ENCODE results near the gene F10. TPM values are rescaled to one million over a fixed set of nuclear protein-coding genes. Genes with fewer than 3 reads are reported as not detected.
"Not testable (repeated sequence)": the region's sequence is repeated elsewhere in the genome, so short reads cannot be mapped to it uniquely, and the experiment has no call there.

Gene F10
- total RNA-seq, 2 donors from 2014 or later, result not detected

DNA sequence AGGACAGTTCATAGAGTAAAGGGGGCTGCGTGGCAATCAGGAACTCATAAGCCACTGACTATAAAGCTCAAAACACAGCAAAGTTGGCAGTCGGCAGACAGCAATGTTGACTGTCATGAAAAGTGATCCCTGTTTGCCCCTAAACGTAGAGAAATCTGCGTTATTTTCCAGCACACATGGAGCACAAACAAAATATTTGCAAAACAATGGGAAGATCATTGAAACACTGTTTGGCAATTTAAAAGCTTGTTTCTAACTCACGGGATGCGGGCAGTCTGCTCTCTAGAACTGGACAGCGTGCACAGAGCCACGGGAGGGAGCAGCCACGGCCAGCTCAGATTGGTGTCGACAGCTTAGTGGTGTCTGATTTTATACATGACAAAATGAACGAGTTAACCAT, 23.5 kb upstream of the F10 start:
- Mint-ChIP-seq H3K36me3 (ENCODE audit: insufficient read depth in 2 of 2) (no peaks in the 10 kb centered on the region), H3K27me3 (ENCODE audit: low read depth) (no peaks in the 10 kb centered on the region), H3K4me1 (ENCODE audit: low read depth) (no peaks in the 10 kb centered on the region), H3K4me3 (no peak overlapping the region), H3K27ac (no peak overlapping the region), H3K9me3 (no peaks in the 10 kb centered on the region)
- no peak for DNase-seq
- ATAC-seq (replicated peaks in 1 of 2), result no peak

DNA sequence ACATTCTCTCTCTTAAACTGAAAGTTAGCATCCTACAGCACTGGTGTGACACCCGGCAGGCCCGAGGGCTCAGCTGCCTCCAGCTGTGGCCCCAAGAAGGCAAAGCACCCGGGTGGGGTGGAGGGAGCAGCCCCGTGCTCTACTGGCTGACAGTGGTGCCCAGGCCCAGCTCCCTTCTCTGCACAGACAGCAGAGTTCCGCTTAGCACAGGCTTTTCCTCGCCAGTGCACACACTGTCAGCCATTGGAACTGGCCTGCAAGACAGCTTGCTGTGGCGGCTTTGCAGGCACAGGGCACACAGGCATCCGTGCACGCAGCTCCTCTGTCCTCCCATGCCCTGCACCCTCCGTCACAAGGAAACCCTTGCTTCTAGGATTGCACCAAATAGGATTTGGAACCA, 20.3 kb upstream of the F10 start:
- not testable (repeated sequence) for DNase-seq; H3K4me1 Mint-ChIP-seq (ENCODE audit: low read depth); ATAC-seq (replicated peaks in 1 of 2); H3K27ac Mint-ChIP-seq; H3K36me3 Mint-ChIP-seq (ENCODE audit: insufficient read depth in 2 of 2); H3K9me3 Mint-ChIP-seq; H3K4me3 Mint-ChIP-seq; H3K27me3 Mint-ChIP-seq (ENCODE audit: low read depth)

GRCh38 chr13:113102727-113103126, 19.9 kb upstream of the F10 start:
- Mint-ChIP-seq H3K4me3 (no peak overlapping the region), H3K36me3 (ENCODE audit: insufficient read depth in 2 of 2) (peaks cover 0 to 2% of the 10 kb centered on the region in 2 donors), H3K4me1 (ENCODE audit: low read depth) (no peaks in the 10 kb centered on the region), H3K9me3 (no peaks in the 10 kb centered on the region), H3K27ac (no peak overlapping the region), H3K27me3 (ENCODE audit: low read depth) (no peaks in the 10 kb centered on the region)
- no peak for DNase-seq
- no peak for ATAC-seq (replicated peaks in 1 of 2)

- no peak for DNase-seq
- peaks cover 0 to 2% of the 10 kb centered on the region in 2 donors for H3K36me3 Mint-ChIP-seq (ENCODE audit: insufficient read depth in 2 of 2)
- no peak overlapping the region for H3K27ac Mint-ChIP-seq
- no peaks in the 10 kb centered on the region for H3K27me3 Mint-ChIP-seq (ENCODE audit: low read depth)
- no peaks in the 10 kb centered on the region for H3K9me3 Mint-ChIP-seq
- no peaks in the 10 kb centered on the region for H3K4me1 Mint-ChIP-seq (ENCODE audit: low read depth)
- no peak overlapping the region for H3K4me3 Mint-ChIP-seq
- ATAC-seq (replicated peaks in 1 of 2), result no peak
Measured at GRCh38 chr13:113103646-113104045, 19.0 kb upstream of the F10 start.

DNA sequence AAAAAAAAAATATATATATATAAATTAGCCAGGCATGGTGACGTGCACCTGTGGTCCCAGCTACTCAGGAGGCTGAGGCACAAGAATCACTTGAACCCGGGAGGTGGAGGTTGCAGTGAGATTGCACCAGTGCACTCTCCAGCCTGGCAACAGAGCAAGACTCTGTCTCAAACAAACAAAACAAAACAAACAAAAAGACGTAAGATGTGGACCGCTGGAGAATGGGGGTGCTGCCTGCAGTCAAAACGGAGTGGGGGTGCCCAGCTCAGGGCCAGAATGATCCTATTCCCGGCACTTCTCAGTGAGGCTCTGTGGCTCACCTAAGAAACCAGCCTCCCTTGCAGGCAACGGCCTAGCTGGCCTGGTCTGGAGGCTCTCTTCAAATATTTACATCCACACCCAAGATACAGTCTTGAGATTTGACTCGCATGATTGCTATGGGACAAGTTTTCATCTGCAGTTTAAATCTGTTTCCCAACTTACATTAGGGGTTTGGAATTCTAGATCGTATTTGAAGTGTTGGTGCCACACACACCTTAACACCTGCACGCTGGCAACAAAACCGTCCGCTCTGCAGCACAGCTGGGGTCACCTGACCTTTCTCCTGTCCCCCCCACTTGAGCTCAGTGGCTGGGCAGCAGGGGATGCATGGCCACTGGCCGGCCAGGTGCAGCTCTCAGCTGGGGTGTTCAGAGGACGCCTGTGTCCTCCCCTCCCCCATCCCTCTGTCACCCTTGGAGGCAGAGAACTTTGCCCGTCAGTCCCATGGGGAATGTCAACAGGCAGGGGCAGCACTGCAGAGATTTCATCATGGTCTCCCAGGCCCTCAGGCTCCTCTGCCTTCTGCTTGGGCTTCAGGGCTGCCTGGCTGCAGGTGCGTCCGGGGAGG, 17.3 kb upstream of the F10 start, which contains the start of gene F7:
TSS of gene F7 (plus strand) at position 760 of the 889 bp plus-strand sequence. CDS start at position 811, 51 bp downstream.
- Mint-ChIP-seq H3K4me3 (no peak within 1 kb of the TSS), H3K36me3 (ENCODE audit: insufficient read depth in 2 of 2) (peaks cover 0 to 4% of the 10 kb centered on the region in 2 donors), H3K4me1 (ENCODE audit: low read depth) (no peaks in the 10 kb centered on the region), H3K27ac (no peak within 1 kb of the TSS), H3K9me3 (no peaks in the 10 kb centered on the region), H3K27me3 (ENCODE audit: low read depth) (no peaks in the 10 kb centered on the region)
- DNase-seq (no peak), ATAC-seq (replicated peaks in 1 of 2) (no peak)

DNA sequence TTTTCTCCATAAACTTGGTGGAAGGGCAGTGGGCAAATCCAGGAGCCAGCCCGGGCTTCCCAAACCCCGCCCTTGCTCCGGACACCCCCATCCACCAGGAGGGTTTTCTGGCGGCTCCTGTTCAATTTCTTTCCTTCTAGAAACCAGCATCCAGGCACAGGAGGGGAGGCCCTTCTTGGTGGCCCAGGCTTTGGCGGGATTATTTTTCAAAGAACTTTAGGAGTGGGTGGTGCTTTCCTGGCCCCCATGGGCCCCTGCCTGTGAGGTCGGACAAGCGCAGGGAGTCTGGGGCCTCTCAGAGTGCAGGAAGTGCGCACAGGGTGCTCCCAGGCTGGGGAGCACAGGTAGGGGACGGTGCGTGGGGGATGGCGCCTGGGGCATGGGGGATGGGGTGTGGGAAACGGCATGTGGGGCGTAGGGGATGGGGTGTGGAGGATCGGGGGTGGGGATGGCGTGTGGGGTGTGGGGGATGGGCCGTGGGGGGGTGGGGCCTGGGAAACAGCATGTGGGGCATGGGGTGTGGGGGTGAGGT, 16.6 kb upstream of the F10 start:
- DNase-seq (no peak), ATAC-seq (replicated peaks in 1 of 2) (no peak)
- no peaks in the 10 kb centered on the region for H3K4me1 Mint-ChIP-seq (ENCODE audit: low read depth)
- H3K27ac Mint-ChIP-seq, result no peak overlapping the region
- no peaks in the 10 kb centered on the region for H3K9me3 Mint-ChIP-seq
- peaks cover 0 to 4% of the 10 kb centered on the region in 2 donors for H3K36me3 Mint-ChIP-seq (ENCODE audit: insufficient read depth in 2 of 2)
- no peak overlapping the region for H3K4me3 Mint-ChIP-seq
- H3K27me3 Mint-ChIP-seq (ENCODE audit: low read depth), result no peaks in the 10 kb centered on the region

GRCh38 chr13:113106711-113107351, 15.8 kb upstream of the F10 start:
- H3K4me1 Mint-ChIP-seq (ENCODE audit: low read depth), result no peaks in the 10 kb centered on the region
- DNase-seq (no peak), ATAC-seq (replicated peaks in 1 of 2) (peak; percentile 9 to 25)
- H3K4me3 Mint-ChIP-seq, result no peak overlapping the region
- no peaks in the 10 kb centered on the region for H3K27me3 Mint-ChIP-seq (ENCODE audit: low read depth)
- no peaks in the 10 kb centered on the region for H3K9me3 Mint-ChIP-seq
- peaks cover 0 to 4% of the 10 kb centered on the region in 2 donors for H3K36me3 Mint-ChIP-seq (ENCODE audit: insufficient read depth in 2 of 2)
- H3K27ac Mint-ChIP-seq, result peak overlapping the region; percentile 85

DNA sequence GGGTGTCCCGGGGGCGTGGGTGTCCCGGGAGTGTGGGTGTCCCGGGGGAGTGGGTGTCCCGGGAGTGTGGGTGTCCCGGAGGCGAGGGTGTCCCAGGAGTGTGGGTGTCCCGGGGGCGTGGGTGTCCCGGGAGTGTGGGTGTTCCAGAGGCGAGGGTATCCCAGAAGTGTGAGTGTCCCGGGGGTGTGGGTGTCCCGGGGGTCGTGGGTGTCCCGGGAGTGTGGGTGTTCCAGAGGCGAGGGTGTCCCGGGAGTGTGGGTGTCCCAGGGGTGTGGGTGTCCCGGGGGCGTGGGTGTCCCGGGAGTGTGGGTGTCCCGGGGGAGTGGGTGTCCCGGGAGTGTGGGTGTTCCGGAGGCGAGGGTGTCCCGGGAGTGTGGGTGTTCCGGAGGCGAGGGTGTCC, 14.1 kb upstream of the F10 start:
- ATAC-seq (replicated peaks in 1 of 2); H3K27me3 Mint-ChIP-seq (ENCODE audit: low read depth); H3K27ac Mint-ChIP-seq; DNase-seq; H3K4me1 Mint-ChIP-seq (ENCODE audit: low read depth); H3K36me3 Mint-ChIP-seq (ENCODE audit: insufficient read depth in 2 of 2); H3K4me3 Mint-ChIP-seq; H3K9me3 Mint-ChIP-seq: not testable (repeated sequence)

DNA sequence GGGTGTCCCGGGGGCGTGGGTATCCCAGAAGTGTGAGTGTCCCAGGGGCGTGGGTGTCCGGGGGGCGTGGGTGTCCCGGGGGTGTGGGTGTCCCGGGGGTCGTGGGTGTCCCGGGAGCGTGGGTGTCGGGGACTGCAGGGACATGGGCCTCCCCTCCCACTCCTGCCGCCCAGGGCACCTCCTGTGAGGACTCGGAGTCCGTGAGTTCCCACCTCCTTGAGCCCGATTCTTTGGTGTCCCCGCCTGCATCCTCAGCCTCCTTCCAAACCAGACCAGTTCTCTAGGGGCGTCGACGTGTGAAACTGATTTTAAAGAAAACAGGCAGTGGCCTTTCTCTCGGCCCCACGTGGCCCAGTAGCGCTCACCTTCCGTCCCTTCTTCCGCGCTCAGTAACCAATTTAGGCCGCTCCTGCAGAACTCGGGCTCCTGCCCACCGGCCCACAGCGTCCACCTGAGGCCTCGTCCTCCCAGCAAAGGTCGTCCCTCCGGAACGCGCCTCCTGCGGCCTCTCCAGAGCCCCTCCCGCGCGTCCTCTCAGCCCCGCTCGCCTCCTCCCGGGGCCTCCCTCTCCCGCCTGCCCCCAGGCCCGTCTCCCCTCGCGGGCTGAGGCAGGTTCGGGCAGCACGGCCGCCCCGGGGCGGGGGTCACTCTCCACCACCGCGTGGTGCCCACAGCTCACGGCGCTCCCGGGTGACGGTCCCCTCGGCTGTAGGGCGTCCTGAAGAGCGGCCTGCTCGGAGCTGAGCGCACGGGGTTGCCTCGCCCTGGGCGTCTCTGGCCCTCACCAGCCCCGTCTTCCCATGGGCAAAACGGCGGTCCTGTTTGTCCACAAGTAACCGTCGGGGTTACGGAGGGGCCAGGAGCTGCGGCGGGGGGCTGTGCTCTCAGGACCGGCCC, 13.2 kb upstream of the F10 start:
- Mint-ChIP-seq H3K27me3 (ENCODE audit: low read depth) (no peaks in the 10 kb centered on the region), H3K27ac (no peak overlapping the region), H3K36me3 (ENCODE audit: insufficient read depth in 2 of 2) (peaks cover 0 to 4% of the 10 kb centered on the region in 2 donors), H3K4me1 (ENCODE audit: low read depth) (no peaks in the 10 kb centered on the region), H3K9me3 (no peaks in the 10 kb centered on the region), H3K4me3 (peak overlapping the region; percentile 12 to 61)
- DNase-seq, result no peak
- ATAC-seq (replicated peaks in 1 of 2), result peak; percentile 24 to 27

DNA sequence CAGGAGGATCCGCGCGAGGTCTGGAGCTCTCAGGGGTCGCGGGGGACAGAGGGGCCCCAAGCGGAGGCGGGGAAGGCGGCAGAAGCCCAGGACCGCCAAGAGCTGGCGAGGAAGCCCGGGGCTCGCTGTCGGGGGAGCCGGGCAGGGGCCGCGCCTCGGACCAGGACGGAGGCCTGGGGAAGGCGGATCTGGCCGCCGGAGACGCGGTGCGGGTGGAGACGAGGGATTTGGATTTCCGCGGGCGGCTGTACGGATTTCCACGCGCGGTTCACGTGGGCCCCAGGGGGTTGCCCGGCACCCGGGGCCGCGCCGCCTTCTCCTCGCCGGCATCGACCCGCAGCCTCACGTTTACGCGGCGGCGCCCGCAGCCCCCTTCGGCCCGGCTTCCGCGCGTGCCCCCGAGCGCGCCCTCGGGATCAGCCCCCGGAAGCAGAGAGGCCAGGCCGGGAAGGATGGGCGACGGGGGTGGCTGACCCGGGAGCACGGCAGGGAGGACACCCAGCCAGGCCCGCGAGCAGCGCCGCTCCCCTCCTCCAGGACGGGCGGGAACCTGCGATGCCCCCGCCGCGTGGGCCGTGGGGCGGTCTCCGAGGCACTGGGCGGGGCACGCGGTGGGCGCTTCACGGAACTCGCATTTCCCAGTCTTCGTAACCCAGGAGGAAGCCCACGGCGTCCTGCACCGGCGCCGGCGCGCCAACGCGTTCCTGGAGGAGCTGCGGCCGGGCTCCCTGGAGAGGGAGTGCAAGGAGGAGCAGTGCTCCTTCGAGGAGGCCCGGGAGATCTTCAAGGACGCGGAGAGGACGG, 12.3 kb upstream of the F10 start:
- no peak overlapping the region for H3K27ac Mint-ChIP-seq
- ATAC-seq (replicated peaks in 1 of 2) (peak; percentile 35 to 59), DNase-seq (peak in 1 of 2 donors; percentile 25)
- H3K27me3 Mint-ChIP-seq (ENCODE audit: low read depth), result no peaks in the 10 kb centered on the region
- no peaks in the 10 kb centered on the region for H3K9me3 Mint-ChIP-seq
- H3K4me1 Mint-ChIP-seq (ENCODE audit: low read depth), result no peaks in the 10 kb centered on the region
- H3K36me3 Mint-ChIP-seq (ENCODE audit: insufficient read depth in 2 of 2), result peaks cover 0 to 4% of the 10 kb centered on the region in 2 donors
- H3K4me3 Mint-ChIP-seq, result peak overlapping the region in 1 of 2 donors; percentile 61

GRCh38 chr13:113110852-113111315, 11.7 kb upstream of the F10 start:
- Mint-ChIP-seq H3K36me3 (ENCODE audit: insufficient read depth in 2 of 2) (peaks cover 0 to 4% of the 10 kb centered on the region in 2 donors), H3K27ac (no peak overlapping the region), H3K9me3 (no peaks in the 10 kb centered on the region), H3K4me3 (peak overlapping the region in 1 of 2 donors; percentile 59), H3K4me1 (ENCODE audit: low read depth) (no peaks in the 10 kb centered on the region), H3K27me3 (ENCODE audit: low read depth) (no peaks in the 10 kb centered on the region)
- DNase-seq (no peak), ATAC-seq (replicated peaks in 1 of 2) (peak in 1 of 2 donors; percentile 26)

- not testable (repeated sequence) for H3K36me3 Mint-ChIP-seq (ENCODE audit: insufficient read depth in 2 of 2); ATAC-seq (replicated peaks in 1 of 2); H3K9me3 Mint-ChIP-seq; H3K27ac Mint-ChIP-seq; H3K27me3 Mint-ChIP-seq (ENCODE audit: low read depth); H3K4me3 Mint-ChIP-seq; DNase-seq; H3K4me1 Mint-ChIP-seq (ENCODE audit: low read depth)
Measured at GRCh38 chr13:113111821-113112220, 10.8 kb upstream of the F10 start.

Data from activated T-cell treated with anti-CD3 and anti-CD28 coated beads, Interleukin-2, amount 50 U/mL, for 72 hours (primary cell).